22Rv1 (cell line): ENCODE measurements around the gene ICE2.

Experiments used
- ZFX ChIP-seq: fragments of 450-650 bp; IDR thresholded peaks from 2 replicates; pipeline ENCODE4 v1.6.1; 2017; ENCODE audit warnings: antibody characterized with exemption, borderline replicate concordance
- TF ChIP-seq, protein P1 (sequence below): fragments of 450-650 bp; IDR thresholded peaks from 2 replicates; pipeline ENCODE4 v1.5.1; 2017; ENCODE audit warnings: mild to moderate bottlenecking

DNA sequence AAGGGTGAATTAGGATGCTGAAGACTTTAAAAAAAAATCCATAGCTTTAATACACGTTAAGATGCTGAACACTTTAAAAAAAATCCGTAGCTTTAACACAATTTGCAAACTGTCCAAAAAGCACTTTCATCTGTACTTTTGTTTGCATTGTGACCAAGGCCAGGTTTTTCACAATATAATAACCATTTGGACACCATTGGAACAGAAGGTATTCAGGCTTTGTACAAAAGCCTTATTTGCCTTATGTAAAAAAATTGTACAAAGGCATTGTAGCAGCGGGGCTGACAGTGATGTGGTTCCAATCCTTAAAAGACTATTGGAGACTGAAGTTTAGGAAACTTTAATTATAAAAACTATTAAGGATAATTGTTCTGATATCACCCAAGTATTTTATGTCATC lies 15.2 kb upstream of the ICE2 start:
- TF ChIP-seq, protein P1, sequence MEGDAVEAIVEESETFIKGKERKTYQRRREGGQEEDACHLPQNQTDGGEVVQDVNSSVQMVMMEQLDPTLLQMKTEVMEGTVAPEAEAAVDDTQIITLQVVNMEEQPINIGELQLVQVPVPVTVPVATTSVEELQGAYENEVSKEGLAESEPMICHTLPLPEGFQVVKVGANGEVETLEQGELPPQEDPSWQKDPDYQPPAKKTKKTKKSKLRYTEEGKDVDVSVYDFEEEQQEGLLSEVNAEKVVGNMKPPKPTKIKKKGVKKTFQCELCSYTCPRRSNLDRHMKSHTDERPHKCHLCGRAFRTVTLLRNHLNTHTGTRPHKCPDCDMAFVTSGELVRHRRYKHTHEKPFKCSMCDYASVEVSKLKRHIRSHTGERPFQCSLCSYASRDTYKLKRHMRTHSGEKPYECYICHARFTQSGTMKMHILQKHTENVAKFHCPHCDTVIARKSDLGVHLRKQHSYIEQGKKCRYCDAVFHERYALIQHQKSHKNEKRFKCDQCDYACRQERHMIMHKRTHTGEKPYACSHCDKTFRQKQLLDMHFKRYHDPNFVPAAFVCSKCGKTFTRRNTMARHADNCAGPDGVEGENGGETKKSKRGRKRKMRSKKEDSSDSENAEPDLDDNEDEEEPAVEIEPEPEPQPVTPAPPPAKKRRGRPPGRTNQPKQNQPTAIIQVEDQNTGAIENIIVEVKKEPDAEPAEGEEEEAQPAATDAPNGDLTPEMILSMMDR = no peak
- TF ChIP-seq ZFX = no peak
